HEK293T (cell line): Measurements from ENCODE around the gene CDC25B.

Source experiments
- BHLHE40 ChIP-seq: fragments of 450-650 bp; IDR thresholded peaks from 2 replicates; pipeline ENCODE4 v1.6.1; 2016; ENCODE audit warnings: mild to moderate bottlenecking, moderate library complexity, borderline replicate concordance
- ELF4 ChIP-seq: fragments of 450-650 bp; IDR thresholded peaks from 2 replicates; pipeline ENCODE4 v1.6.1; 2017; ENCODE audit warnings: antibody characterized with exemption
- FOXM1 ChIP-seq: fragments of 450-650 bp; IDR thresholded peaks from 2 replicates; pipeline ENCODE4 v1.6.1; 2017; ENCODE audit warnings: mild to moderate bottlenecking, borderline replicate concordance
- NFRKB ChIP-seq: fragments of 450-650 bp; IDR thresholded peaks from 2 replicates; pipeline ENCODE4 v1.6.1; 2016; ENCODE audit warnings: mild to moderate bottlenecking, moderate library complexity
- PKNOX1 ChIP-seq: fragments of 450-650 bp; IDR thresholded peaks from 2 replicates; pipeline ENCODE4 v1.6.1; 2016
- SP1 ChIP-seq: fragments of 450-650 bp; IDR thresholded peaks from 2 replicates; pipeline ENCODE4 v1.6.1; 2017
- SUZ12 ChIP-seq: fragments of 450-650 bp; IDR thresholded peaks from 2 replicates; pipeline ENCODE4 v1.6.1; 2016; ENCODE audit warnings: mild to moderate bottlenecking
- TARDBP ChIP-seq: fragments of 450-650 bp; IDR thresholded peaks from 2 replicates; pipeline ENCODE4 v1.6.1; 2016
- ZNF384 ChIP-seq: fragments of 450-650 bp; IDR thresholded peaks from 2 replicates; pipeline ENCODE4 v1.6.1; 2016

- no peak for TF ChIP-seq NFRKB
- no peak for TF ChIP-seq FOXM1
- TF ChIP-seq ZNF384: no peak
- TF ChIP-seq SUZ12: no peak
- TF ChIP-seq TARDBP: no peak
- TF ChIP-seq PKNOX1: no peak
- TF ChIP-seq BHLHE40: no peak
- TF ChIP-seq SP1: no peak
- TF ChIP-seq ELF4: no peak
Observed at GRCh38 chr20:3759884-3760283, 36.2 kb upstream of the CDC25B start.
